PC-9 (cell line): ENCODE measurements around the gene PUS1. TPM values are rescaled to one million over a fixed set of nuclear protein-coding genes. Genes with fewer than 3 reads are reported as not detected.

Source experiments
- BruUV-seq: library from RNA; stranded (reverse); fragments of 400-500 nt; replicated peaks from 2 replicates; lab custom pipeline; 2021; lab: Mats Ljungman, UMichigan
- CTCF ChIA-PET: fragments of 300-600 bp; sonication (Branson Sonifier 250); formaldehyde crosslinking; loops from one replicate; lab custom pipeline; 2022; ENCODE audit warnings: antibody characterized with exemption; lab: Charles Lee
- POLR2A ChIA-PET: fragments of 300-600 bp; sonication (Branson Sonifier 250); formaldehyde crosslinking; loops from one replicate; lab custom pipeline; 2022; ENCODE audit warnings: antibody characterized with exemption; ENCODE audit not compliant: unreplicated experiment; lab: Charles Lee
- DNase-seq, 2 experiments: peaks; one replicate each; pipeline versions ENCODE4 v3.0.0 to v3.0.0-alpha.2; 2015 to 2022; ENCODE audit warnings: mixed read lengths in 1 of 2
- H2AFZ ChIP-seq: fragments of 200-600 bp; sonication (generic); 2 replicates; pipeline ENCODE4 v1.8.1; 2017; ENCODE audit warnings: antibody characterized with exemption
- H3F3A ChIP-seq: fragments of 200-600 bp; sonication (generic); 2 replicates; pipeline ENCODE4 v1.8.1; 2017; ENCODE audit warnings: antibody characterized with exemption, mild to moderate bottlenecking, low read depth; ENCODE audit not compliant: insufficient read depth
- H3K27ac ChIP-seq: fragments of 200-600 bp; sonication (generic); 2 replicates; pipeline ENCODE4 v1.6.1; 2016; ENCODE audit warnings: mixed run types
- H3K27me3 ChIP-seq: fragments of 200-600 bp; sonication (generic); 2 replicates; pipeline ENCODE4 v1.6.1; 2016; ENCODE audit warnings: low read depth, mixed run types; ENCODE audit not compliant: insufficient read depth
- H3K36me3 ChIP-seq: fragments of 200-600 bp; sonication (generic); 2 replicates; pipeline ENCODE4 v1.6.1; 2016; ENCODE audit warnings: low read depth, mixed run types
- H3K4me1 ChIP-seq: fragments of 200-600 bp; sonication (generic); replicated peaks from 2 replicates; pipeline ENCODE4 v1.6.1; 2016; ENCODE audit warnings: mixed run types; ENCODE audit not compliant: insufficient read depth
- H3K4me2 ChIP-seq: fragments of 200-600 bp; sonication (generic); 2 replicates; pipeline ENCODE4 v1.6.1; 2017; ENCODE audit warnings: mixed run types
- H3K4me3 ChIP-seq: fragments of 200-600 bp; sonication (generic); 2 replicates; pipeline ENCODE4 v1.6.1; 2016; ENCODE audit warnings: mixed run types
- H3K79me2 ChIP-seq: fragments of 200-600 bp; sonication (generic); 2 replicates; pipeline ENCODE4 v1.6.1; 2017; ENCODE audit warnings: low read depth, mixed run types
- H3K9me2 ChIP-seq: fragments of 200-600 bp; sonication (generic); 2 replicates; pipeline ENCODE4 v1.8.1; 2017; ENCODE audit warnings: mild to moderate bottlenecking; ENCODE audit not compliant: insufficient read depth
- H3K9me3 ChIP-seq: fragments of 200-600 bp; sonication (generic); 2 replicates; pipeline ENCODE4 v1.8.1; 2016; ENCODE audit warnings: low read depth; ENCODE audit not compliant: insufficient read depth
- H4K20me1 ChIP-seq: fragments of 200-600 bp; sonication (generic); 2 replicates; pipeline ENCODE4 v1.8.1; 2017; ENCODE audit not compliant: insufficient read depth
- EZH2 ChIP-seq: fragments of 200-600 bp; sonication (generic); IDR thresholded peaks from 2 replicates; pipeline ENCODE4 v1.8.0; 2017; ENCODE audit warnings: antibody characterized with exemption, low read depth
- intact Hi-C: fragments of 100-400 bp; cut with micrococcal nuclease; formaldehyde crosslinking; loops from one replicate; pipeline ENCODE4 v1.10.0; 2022; ENCODE audit not compliant: unreplicated experiment
- total RNA-seq: library from RNA; stranded (reverse); gene quantifications from 2 replicates; pipeline ENCODE4 v1.2.3, GENCODE V29; 2021
- TF ChIP-seq, protein P1 (sequence below): fragments of 200-600 bp; sonication (generic); conservative IDR thresholded peaks from 2 replicates; pipeline ENCODE4 v1.6.1; 2017; ENCODE audit warnings: mixed run types, antibody characterized with exemption, mild to moderate bottlenecking, moderate library complexity

The PUS1 gene
- total RNA-seq, 1 experiment from 2014 or later = 37.0 TPM

DNA sequence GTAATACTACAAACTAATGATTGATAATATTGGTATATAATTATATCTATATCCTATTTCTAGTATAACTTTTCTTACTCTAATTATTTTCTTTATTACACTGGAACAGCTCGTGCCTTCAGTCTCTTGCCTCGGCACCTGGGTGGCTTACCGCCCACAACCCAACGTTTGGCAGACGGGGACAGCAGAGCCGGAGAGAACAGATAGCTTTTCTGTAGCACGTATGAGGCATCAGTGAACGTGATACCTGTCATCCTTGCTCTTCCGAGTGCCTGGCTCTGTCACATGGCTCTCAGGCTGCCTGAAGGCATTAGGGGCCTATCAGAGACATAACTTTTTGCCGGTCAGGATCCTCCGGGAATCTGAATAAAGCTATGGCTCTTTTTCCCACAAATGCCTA lies 5.5 kb downstream of the PUS1 start:
- Histone ChIP-seq H2AFZ (no peak overlapping the region), H3K79me2 (peaks cover 32% of the 10 kb centered on the region), H3K27ac (no peak overlapping the region), H3F3A (peaks cover 40% of the 10 kb centered on the region), H3K4me2 (no peak overlapping the region), H4K20me1 (peaks cover 19% of the 10 kb centered on the region), H3K27me3 (no peaks in the 10 kb centered on the region), H3K36me3 (peaks cover 32% of the 10 kb centered on the region), H3K9me2 (no peaks in the 10 kb centered on the region), H3K9me3 (no peaks in the 10 kb centered on the region), H3K4me3 (no peak overlapping the region), H3K4me1 (peaks cover 8% of the 10 kb centered on the region)
- DNase-seq = no peak
- TF ChIP-seq, protein P1, sequence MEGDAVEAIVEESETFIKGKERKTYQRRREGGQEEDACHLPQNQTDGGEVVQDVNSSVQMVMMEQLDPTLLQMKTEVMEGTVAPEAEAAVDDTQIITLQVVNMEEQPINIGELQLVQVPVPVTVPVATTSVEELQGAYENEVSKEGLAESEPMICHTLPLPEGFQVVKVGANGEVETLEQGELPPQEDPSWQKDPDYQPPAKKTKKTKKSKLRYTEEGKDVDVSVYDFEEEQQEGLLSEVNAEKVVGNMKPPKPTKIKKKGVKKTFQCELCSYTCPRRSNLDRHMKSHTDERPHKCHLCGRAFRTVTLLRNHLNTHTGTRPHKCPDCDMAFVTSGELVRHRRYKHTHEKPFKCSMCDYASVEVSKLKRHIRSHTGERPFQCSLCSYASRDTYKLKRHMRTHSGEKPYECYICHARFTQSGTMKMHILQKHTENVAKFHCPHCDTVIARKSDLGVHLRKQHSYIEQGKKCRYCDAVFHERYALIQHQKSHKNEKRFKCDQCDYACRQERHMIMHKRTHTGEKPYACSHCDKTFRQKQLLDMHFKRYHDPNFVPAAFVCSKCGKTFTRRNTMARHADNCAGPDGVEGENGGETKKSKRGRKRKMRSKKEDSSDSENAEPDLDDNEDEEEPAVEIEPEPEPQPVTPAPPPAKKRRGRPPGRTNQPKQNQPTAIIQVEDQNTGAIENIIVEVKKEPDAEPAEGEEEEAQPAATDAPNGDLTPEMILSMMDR = no peak
- no peak for TF ChIP-seq EZH2
- POLR2A ChIA-PET = interaction anchor here (0.6 kb wide), 1 partner anchor 74 kb away, joined by 5 read pairs; no protein-coding TSS in a partner anchor
- CTCF ChIA-PET = no interaction called here
- intact Hi-C loops = no loop called here
- no TSS peak for BruUV-seq

DNA sequence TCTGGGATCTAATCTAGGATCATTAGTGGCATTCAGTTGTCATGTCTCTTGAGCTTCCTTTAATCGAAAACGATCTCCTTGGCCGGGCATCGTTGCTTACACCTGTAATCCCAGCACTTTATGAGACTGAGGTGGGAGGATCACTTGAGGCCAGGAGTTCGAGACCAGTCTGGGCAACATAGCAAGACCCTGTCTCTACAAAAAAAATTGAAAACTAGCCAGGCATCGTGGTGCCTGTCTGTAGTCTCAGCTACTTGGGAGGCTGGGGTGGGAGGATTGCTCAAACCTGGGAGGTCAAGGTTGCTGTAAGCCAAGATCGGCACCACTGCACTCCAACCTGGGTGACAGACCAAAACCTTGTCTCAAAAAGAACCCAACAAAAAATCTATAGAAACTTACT lies 9.0 kb downstream of the PUS1 start:
- DNase-seq = no peak
- H3K79me2 ChIP-seq = no peaks in the 10 kb centered on the region
- no peaks in the 10 kb centered on the region for H3K9me3 ChIP-seq
- CTCF ChIA-PET = no interaction called here
- POLR2A ChIA-PET = interaction anchor here (0.6 kb wide), 1 partner anchor 146 kb away, joined by 3 read pairs; no protein-coding TSS in a partner anchor
- H3K9me2 ChIP-seq = no peaks in the 10 kb centered on the region
- no TSS peak for BruUV-seq
- no peaks in the 10 kb centered on the region for H3K27me3 ChIP-seq
- H3K4me2 ChIP-seq = no peak overlapping the region
- no peak overlapping the region for H3K4me3 ChIP-seq
- no peaks in the 10 kb centered on the region for H3K4me1 ChIP-seq
- H3K27ac ChIP-seq = no peak overlapping the region
- peaks cover 3% of the 10 kb centered on the region; the same call in 1 of the 2 replicates for H4K20me1 ChIP-seq
- intact Hi-C loops = no loop called here
- no peak overlapping the region for H2AFZ ChIP-seq
- no peak for TF ChIP-seq EZH2
- TF ChIP-seq, protein P1 = no peak
- H3F3A ChIP-seq = peaks cover 46% of the 10 kb centered on the region
- peaks cover 21% of the 10 kb centered on the region for H3K36me3 ChIP-seq

DNA sequence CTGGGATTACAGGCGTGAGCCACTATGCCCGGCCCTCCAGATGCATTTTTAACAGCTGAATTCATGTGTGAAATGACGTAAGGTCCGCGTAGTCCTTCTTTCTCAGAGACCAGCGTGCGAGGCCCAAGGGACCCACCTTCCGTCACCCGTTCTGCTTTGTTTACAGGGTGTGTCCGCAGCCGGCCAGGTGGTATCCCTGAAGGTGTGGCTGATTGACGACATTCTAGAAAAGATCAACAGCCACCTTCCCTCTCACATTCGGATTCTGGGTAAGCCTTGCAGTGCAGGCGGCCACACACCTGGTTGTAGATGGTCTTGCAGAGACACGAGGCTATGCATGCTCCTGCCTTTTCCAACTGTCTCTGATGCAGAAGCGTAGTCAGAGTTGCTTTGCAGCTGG lies 9.9 kb downstream of the PUS1 start:
- CTCF ChIA-PET = no interaction called here
- peaks cover 21% of the 10 kb centered on the region; the same call in 1 of the 2 replicates for H3K36me3 ChIP-seq
- 0 out of 2 replicates have a peak, but pooled peaks cover 3% of the 10 kb centered on the region for H4K20me1 ChIP-seq
- H3F3A ChIP-seq = peaks cover 46% of the 10 kb centered on the region; the same call in 1 of the 2 replicates
- H3K27me3 ChIP-seq = no peaks in the 10 kb centered on the region
- intact Hi-C loops = no loop called here
- no peaks in the 10 kb centered on the region for H3K9me2 ChIP-seq
- no peak for DNase-seq
- no peak overlapping the region for H3K27ac ChIP-seq
- no peak overlapping the region for H3K4me3 ChIP-seq
- POLR2A ChIA-PET = no interaction called here
- H3K4me2 ChIP-seq = no peak overlapping the region
- no peak overlapping the region for H2AFZ ChIP-seq
- TF ChIP-seq, protein P1 = no peak
- no peak for TF ChIP-seq EZH2
- no TSS peak for BruUV-seq
- H3K4me1 ChIP-seq = no peaks in the 10 kb centered on the region
- H3K79me2 ChIP-seq = no peaks in the 10 kb centered on the region
- no peaks in the 10 kb centered on the region for H3K9me3 ChIP-seq
